Testis (tissue), 2 donors: ENCODE measurements around the gene CEMIP2.

Source experiments
- CTCF ChIP-seq, 3 experiments: fragments of 450-650 bp in 2 of 3; fragments of 200-600 bp in 1 of 3; sonication (generic) in 1 of 3; IDR thresholded peaks; one replicate each; pipeline ENCODE4 v1.5.1; 2016 to 2019; ENCODE audit warnings: antibody characterized with exemption in 3 of 3, mild to moderate bottlenecking in 2 of 3, moderate library complexity in 1 of 3
- POLR2A ChIP-seq: fragments of 450-650 bp; IDR thresholded peaks from one replicate; pipeline ENCODE4 v1.6.1; 2017; ENCODE audit warnings: antibody characterized with exemption, mild to moderate bottlenecking, moderate library complexity

GRCh38 chr9:71758277-71758676 lies 10.0 kb downstream of the CEMIP2 start:
- no peak for TF ChIP-seq CTCF (IDR thresholded peaks at IDR 0.05)
- no peak for TF ChIP-seq POLR2A
